ENCODE data around the gene TAS1R3. TPM values are rescaled to one million over a fixed set of nuclear protein-coding genes. Genes with fewer than 3 reads are reported as not detected.

TAS1R3 gene
- polyA plus RNA-seq, 1 donor from 2014 or later, result 1.0 TPM

GRCh38 chr1:1303736-1304135 lies 27.3 kb upstream of the TAS1R3 start:
- TF ChIP-seq MXI1 (conservative IDR thresholded peaks at IDR 0.05; ENCODE audit: poor library complexity, severe bottlenecking) (no peak), POLR2AphosphoS5 (IDR thresholded peaks at IDR 0.05) (no peak), EZH2 (IDR thresholded peaks at IDR 0.05; ENCODE audit: borderline replicate concordance, insufficient read depth, low read length, poor library complexity, severe bottlenecking) (no peak)
- Histone ChIP-seq H3K27ac (ENCODE audit: low read length) (peak overlapping the region; percentile 85), H3K9me3 (ENCODE audit: low read length) (no peaks in the 10 kb centered on the region), H3K4me2 (ENCODE audit: low read length) (no peak overlapping the region), H3K27me3 (ENCODE audit: insufficient read depth, low read depth, low read length) (no peaks in the 10 kb centered on the region), H3F3A (ENCODE audit: insufficient read depth, low read length, poor library complexity, severe bottlenecking) (no peaks in the 10 kb centered on the region), H3K4me3 (ENCODE audit: low read length) (peak overlapping the region; percentile 99), H2AFZ (ENCODE audit: low read depth, low read length) (no peak overlapping the region), H3K79me2 (replicated peaks; ENCODE audit: insufficient read depth, low read length) (peaks cover 36% of the 10 kb centered on the region), H4K20me1 (ENCODE audit: insufficient read depth) (peaks cover 2% of the 10 kb centered on the region), H3K9ac (ENCODE audit: low read length) (peak overlapping the region; percentile 95), H3K36me3 (ENCODE audit: insufficient read depth, low read length) (no peaks in the 10 kb centered on the region), H3K9me2 (ENCODE audit: insufficient read depth, low read length) (no peaks in the 10 kb centered on the region)

- H3K9me2 ChIP-seq (ENCODE audit: insufficient read depth, low read length), result no peaks in the 10 kb centered on the region
- no peaks in the 10 kb centered on the region for H3K27me3 ChIP-seq (ENCODE audit: insufficient read depth, low read depth, low read length)
- no peaks in the 10 kb centered on the region for H3K9me3 ChIP-seq (ENCODE audit: low read length)
- no peaks in the 10 kb centered on the region for H3K36me3 ChIP-seq (ENCODE audit: insufficient read depth, low read length)
- peaks cover 36% of the 10 kb centered on the region for H3K79me2 ChIP-seq (replicated peaks; ENCODE audit: insufficient read depth, low read length)
- peak overlapping the region; percentile 99 for H3K4me3 ChIP-seq (ENCODE audit: low read length)
- peaks cover 2% of the 10 kb centered on the region for H4K20me1 ChIP-seq (ENCODE audit: insufficient read depth)
- no peak overlapping the region for H2AFZ ChIP-seq (ENCODE audit: low read depth, low read length)
- H3F3A ChIP-seq (ENCODE audit: insufficient read depth, low read length, poor library complexity, severe bottlenecking), result no peaks in the 10 kb centered on the region
- TF ChIP-seq POLR2AphosphoS5 (IDR thresholded peaks at IDR 0.05) (peak; percentile 64), REST (IDR thresholded peaks at IDR 0.05; ENCODE audit: borderline replicate concordance) (no peak), RAD21 (conservative IDR thresholded peaks at IDR 0.05) (no peak), EP300 (conservative IDR thresholded peaks at IDR 0.05; ENCODE audit: poor library complexity, severe bottlenecking) (peak; percentile 47), SMC3 (conservative IDR thresholded peaks at IDR 0.05; ENCODE audit: poor library complexity) (peak; percentile 14), MXI1 (conservative IDR thresholded peaks at IDR 0.05; ENCODE audit: poor library complexity, severe bottlenecking) (peak; percentile 54)
- H3K4me2 ChIP-seq (ENCODE audit: low read length), result peak overlapping the region; percentile 86
- H3K9ac ChIP-seq (ENCODE audit: low read length), result peak overlapping the region; percentile 95
- peak overlapping the region; percentile 85 for H3K27ac ChIP-seq (ENCODE audit: low read length)
Observed at GRCh38 chr1:1304331-1305299, 26.5 kb upstream of the TAS1R3 start.

All from neural cell (in vitro differentiated cells).